ENCODE results near the gene PRICKLE2.

- no peak for TF ChIP-seq CTCF (IDR thresholded peaks at IDR 0.05)
- TF ChIP-seq POLR2A (IDR thresholded peaks at IDR 0.05), result no peak
Measured at GRCh38 chr3:64074060-64074459, 151.2 kb downstream of the PRICKLE2 start.
